GM18508 (cell line): ENCODE results near the gene MLLT11.

Experiments used
- ATAC-seq: cut with Tn5 transposase; IDR thresholded peaks from one replicate; pipeline ENCODE4 v1.9.1; 2021; ENCODE audit warnings: moderate number of reproducible peaks; ENCODE audit not compliant: insufficient read depth, unreplicated experiment

Gene MLLT11, protein sequence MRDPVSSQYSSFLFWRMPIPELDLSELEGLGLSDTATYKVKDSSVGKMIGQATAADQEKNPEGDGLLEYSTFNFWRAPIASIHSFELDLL

DNA sequence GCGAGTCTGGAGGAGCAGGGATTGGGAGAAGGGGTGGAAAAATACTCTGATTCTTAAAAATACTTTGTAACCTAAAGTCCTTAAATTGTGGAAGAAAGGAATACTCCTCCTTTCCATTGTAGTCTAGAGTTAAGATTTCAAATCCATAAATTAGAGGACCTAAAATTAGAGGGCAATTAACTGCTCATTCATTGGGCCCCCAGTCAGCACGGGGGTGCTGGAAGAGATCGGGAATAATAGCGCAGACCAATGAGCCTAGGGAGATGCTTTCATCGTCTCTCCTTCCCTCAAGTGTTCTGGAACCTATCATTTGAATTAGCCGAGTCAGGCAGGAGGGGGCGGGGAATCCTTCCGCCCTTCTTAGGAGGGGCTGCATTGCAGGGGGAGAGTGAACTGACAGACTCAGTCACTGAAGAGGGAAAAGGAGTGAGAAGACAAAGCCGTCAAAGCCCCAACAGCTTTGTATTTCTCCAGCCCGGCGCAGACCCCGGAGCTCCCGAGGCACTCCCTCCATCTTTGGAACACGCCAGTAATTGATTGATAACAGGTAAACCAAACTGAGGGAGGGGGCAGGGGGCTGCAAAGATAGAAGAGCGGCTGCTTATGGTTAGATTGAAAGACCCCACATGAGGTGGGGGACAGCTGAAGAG lies at the start of gene MLLT11:
Gene MLLT11 (plus strand): TSS at position 391 of the 650 bp plus-strand sequence. CDS start 6,828 bp downstream, outside the sequence.
- ATAC-seq: no peak

DNA sequence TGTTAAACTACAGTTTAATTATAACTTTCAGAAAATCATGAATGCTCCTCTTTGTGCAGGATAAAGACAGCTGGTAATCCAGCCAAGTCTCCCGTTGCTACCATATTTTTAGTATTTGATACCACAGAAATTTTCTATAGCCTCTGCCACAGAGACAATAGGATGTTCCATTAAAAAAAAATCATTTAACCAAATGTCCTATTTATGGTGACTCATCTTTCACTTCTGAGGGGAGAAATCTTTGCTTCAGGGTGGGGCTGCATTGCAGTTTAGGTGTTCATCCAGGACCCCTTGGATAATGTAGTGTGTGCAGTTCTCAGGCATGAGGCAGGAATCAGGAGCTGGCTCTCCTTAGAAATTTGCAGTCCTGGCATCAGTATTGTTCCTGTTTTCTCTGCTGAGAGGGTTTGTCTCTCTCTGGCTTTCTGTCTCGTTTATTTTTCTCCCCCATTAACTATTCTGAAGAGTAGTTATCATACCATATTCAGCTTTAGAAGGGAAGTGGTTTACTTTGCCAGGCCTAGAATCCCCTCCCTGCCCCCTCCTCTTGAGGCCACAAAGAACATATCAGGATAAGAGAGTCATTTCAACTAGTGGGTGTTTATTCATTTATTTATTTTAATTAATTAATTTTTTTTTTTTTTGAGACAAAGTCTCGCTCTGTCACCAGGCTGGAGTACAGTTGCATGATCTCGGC lies 48.9 kb upstream of the MLLT11 start:
- no peak for ATAC-seq

GRCh38 chr1:151012684-151013471 lies 47.3 kb upstream of the MLLT11 start:
- no peak for ATAC-seq

DNA sequence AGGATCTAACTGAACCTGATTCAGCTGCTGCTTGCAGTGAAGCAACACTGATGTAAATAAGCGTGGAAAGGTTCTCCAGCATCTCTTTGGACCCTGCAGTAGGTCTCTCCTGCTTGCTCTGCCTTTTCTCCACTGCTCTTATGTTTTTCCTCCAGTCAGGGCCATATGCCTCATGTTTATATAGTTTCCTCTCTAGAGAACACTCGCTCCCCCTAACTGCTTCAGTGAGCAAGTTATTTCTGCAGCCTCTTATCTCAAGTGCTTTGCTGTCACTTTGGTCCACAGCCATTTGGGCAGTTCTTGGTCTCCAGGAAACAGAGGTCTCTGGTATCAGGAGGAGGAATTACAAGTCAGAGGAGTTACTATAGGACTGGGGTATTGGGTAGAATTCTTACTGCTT lies 46.7 kb upstream of the MLLT11 start:
- no peak for ATAC-seq

GRCh38 chr1:151024540-151025146 lies 35.6 kb upstream of the MLLT11 start:
- no peak for ATAC-seq

DNA sequence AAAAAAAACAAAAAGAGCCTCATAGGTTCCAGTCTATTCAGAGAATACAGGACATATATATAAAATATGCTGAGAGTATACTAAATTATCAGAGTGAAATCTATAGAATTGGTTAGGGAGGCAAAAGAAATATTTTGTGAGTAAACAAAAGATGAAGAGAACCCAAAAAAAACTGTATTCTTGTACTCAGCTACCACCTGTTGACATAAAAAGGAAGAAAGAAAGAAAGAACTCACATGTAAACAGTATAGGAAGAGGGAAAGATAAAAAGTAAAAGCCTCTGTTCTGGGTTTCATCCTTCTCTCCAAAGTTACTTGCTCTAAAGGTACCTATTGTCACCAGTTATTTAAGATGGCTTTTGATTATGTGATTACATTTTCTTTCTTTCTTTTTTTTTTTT lies 33.7 kb upstream of the MLLT11 start:
- no peak for ATAC-seq

- ATAC-seq: no peak
These were observed 28.0 kb upstream of the MLLT11 start for GRCh38 chr1:151032164-151032563.

DNA sequence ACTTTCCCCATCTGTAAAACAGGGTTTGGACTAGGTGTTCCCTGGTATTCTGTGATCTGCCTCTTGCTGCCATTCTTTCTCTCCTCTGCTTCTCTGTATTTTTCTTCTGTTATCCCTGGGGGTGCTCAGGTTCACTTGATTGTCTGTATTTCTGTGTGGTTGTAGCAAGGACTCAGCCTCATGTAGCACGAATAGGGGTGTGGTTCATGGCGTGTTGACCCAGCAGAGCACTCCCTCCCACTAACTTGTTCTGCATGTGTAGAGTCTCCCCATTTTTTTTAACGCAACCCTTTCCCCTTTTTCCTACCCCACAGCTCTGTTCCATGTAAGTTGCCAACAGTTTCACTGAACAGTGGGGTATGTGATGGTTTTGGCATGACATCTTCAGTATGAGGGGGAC lies 25.0 kb upstream of the MLLT11 start:
- ATAC-seq: no peak

DNA sequence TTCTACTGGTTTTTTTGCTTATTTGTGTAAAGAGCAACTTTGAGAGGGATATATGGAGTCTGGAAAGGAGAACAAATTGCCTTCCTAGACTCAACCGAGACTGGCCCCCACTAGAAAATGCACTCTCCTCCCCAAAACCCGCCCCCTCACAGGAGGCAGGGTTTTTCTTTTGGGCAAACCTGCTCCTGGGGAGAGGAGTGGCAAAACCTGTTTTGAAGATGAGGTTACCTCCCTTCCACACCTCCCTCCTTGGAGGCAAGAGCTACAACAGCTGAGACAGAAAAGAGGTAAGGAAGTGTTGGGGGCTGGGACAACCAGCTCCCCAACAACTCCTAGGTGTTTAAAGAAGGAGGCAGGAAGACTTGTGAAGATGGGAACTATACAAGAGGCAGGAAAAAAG lies 23.8 kb upstream of the MLLT11 start, which contains the start of gene BNIPL:
Gene BNIPL (plus strand): TSS at position 231 of the 400 bp plus-strand sequence. CDS start 140 bp downstream, at position 371.
- ATAC-seq: no peak

DNA sequence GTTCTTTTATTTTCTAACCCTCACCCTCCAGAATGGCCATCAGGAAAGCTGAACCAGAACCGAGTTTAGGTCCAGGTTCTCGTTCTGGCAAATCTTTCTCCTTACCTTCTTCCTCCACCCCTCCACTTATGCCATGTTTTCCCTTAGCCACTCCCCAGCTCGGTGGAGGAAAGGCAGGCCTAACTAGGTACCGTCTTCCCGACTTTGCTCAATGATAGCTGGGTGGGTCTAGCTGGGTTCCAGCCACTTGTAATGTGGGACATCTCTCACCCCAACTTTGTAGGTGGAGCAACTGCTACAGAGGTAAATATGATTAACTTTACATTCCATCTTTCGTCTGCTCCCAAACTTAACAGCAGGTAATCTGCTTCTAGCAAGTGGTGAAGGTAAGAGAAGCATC lies 23.2 kb upstream of the MLLT11 start:
- no peak for ATAC-seq

DNA sequence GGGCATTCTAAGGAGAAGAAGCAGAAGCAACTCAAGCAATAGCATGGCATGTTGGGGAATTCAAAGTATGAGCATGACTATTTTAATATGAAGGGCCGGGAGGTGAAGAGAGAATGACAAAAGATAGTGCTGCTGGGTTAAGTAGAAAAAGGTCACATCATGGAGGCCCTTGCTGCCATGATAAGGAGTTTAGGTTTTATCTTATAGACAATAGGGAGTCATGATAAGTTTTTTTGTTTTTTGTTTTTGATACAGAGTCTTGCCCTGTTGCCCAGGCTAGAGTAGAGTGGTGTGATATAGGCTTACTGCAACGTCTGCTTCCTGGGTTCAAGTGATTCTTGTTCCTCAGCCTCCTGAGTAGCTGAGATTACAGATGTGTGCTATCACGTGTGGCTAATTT lies 20.7 kb upstream of the MLLT11 start:
- ATAC-seq: no peak

- ATAC-seq: no peak
These were observed 17.0 kb upstream of the MLLT11 start for GRCh38 chr1:151043163-151043562.

DNA sequence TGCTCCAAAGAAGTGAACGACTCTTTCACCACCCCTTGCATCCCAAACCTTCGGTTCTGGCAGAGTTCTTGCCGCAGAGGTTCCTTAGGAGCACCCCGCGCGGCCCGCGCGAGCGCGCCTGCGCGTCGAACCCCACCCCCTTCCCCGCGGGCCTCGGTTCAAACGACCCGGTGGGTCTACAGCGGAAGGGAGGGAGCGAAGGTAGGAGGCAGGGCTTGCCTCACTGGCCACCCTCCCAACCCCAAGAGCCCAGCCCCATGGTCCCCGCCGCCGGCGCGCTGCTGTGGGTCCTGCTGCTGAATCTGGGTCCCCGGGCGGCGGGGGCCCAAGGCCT lies 12.6 kb upstream of the MLLT11 start, which contains the start of gene C1orf56:
Gene C1orf56 (plus strand): TSS at position 161 of the 334 bp plus-strand sequence. CDS start 97 bp downstream, at position 258.
- no peak for ATAC-seq

DNA sequence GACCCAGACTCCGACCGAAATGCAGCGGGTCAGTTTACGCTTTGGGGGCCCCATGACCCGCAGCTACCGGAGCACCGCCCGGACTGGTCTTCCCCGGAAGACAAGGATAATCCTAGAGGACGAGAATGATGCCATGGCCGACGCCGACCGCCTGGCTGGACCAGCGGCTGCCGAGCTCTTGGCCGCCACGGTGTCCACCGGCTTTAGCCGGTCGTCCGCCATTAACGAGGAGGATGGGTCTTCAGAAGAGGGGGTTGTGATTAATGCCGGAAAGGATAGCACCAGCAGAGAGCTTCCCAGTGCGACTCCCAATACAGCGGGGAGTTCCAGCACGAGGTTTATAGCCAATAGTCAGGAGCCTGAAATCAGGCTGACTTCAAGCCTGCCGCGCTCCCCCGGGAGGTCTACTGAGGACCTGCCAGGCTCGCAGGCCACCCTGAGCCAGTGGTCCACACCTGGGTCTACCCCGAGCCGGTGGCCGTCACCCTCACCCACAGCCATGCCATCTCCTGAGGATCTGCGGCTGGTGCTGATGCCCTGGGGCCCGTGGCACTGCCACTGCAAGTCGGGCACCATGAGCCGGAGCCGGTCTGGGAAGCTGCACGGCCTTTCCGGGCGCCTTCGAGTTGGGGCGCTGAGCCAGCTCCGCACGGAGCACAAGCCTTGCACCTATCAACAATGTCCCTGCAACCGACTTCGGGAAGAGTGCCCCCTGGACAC lies 12.1 kb upstream of the MLLT11 start:
- ATAC-seq: no peak

DNA sequence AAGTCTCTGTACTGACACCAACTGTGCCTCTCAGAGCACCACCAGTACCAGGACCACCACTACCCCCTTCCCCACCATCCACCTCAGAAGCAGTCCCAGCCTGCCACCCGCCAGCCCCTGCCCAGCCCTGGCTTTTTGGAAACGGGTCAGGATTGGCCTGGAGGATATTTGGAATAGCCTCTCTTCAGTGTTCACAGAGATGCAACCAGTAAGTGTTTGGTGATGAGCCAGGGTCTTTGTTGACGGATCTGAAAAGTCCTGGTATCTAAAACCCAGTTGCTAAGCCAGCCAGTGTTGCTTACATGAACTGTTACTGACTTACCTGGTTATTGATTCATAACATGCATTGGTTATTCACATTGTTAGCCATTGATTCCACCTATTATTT lies 11.6 kb upstream of the MLLT11 start:
- ATAC-seq: no peak

DNA sequence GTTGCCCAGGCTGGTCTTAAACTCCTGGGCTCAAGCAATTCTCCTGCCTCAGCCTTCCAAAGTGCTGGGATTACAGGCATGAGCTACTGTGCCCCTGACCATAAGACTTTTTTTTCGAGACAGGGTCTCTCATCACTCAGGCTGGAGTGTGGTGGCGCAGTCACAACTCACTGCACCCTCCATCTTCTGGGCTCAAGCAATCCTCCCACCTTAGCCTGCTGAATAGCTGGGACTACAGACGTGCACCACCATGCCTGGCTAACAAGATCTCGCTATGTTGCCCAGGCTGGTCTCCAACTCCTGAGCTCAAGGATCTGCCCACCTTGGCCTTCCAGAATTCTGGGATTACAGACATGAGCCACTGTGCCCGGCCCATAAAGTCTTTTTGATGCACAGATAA lies 10.7 kb upstream of the MLLT11 start:
- ATAC-seq: no peak

GRCh38 chr1:151050051-151050688 lies 10.0 kb upstream of the MLLT11 start:
- no peak for ATAC-seq

DNA sequence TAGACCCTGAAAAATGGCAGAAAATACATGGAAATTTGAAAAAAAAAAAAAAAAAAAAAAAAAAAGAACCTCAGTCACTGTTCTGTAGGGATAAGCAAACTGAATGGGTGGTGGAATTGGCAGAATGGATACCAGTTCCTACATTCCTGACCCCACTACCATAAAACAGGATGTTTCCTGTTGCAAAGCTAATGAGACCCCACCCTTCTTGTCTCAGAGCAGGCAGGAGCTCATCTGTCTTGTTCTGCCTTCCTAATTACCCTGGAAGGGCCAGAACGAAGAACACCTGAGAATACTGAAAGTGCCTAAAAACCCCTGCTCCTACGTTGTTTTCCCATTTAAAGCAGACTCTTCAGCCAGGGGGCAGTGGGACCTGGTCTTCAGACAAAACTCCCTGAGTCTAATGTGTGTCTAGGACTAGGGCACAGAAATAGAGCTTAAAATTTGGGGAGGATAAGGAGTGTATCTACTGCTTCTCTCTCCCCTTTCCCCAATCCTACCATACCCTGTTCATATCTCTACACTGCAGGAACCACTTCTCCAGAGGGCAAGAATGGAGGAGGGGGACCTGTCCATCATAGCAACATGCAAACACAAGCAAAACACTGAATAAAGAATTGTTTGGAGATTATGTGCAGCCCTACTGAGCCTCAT lies 8.7 kb upstream of the MLLT11 start:
- ATAC-seq: no peak

DNA sequence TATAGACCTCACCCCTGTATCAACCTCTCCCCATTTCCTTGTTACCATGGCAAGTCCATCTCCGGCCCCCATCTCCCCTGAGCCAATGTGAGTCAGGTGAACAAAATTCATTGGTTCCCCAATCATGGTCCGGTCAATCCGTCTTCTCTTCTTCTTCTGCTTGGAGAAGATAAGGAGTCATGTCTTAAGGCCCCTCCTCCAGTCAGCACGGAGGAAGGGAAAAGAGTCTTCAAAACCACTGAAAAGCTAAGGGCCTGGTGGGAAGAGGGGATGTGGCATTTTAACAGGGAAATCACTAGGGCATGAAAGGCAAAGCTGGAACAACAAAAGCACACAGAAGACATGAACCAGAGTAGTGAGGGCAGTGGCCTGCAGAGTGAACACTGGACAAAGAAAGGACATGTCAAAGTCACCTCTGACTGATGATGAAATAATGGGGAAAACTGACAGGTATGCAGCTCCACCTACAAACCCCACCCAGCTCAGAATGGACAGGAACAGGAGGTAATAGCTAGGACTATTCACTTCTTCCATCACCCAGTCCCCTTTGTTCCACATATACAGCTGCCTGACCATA lies 5.1 kb upstream of the MLLT11 start:
- ATAC-seq: no peak
